ENCODE results near the gene UROC1. TPM values are rescaled to one million over a fixed set of nuclear protein-coding genes. Genes with fewer than 3 reads are reported as not detected.

Gene UROC1
- total and polyA plus RNA-seq, 2 experiments from 2014 or later, result not detected

- Histone ChIP-seq H3K9me2 (ENCODE audit: insufficient read depth) (no peaks in the 10 kb centered on the region), H4K20me1 (replicated peaks; ENCODE audit: insufficient read depth) (no peaks in the 10 kb centered on the region), H3K4me3 (0 out of 2 replicates have a peak overlapping the region, but pooled peaks have one; percentile 33), H3K4me1 (ENCODE audit: insufficient read depth) (peaks cover 17% of the 10 kb centered on the region), H3K27me3 (ENCODE audit: insufficient read depth) (no peaks in the 10 kb centered on the region), H3K79me2 (replicated peaks; ENCODE audit: insufficient read depth) (no peaks in the 10 kb centered on the region), H3K4me2 (peak overlapping the region; percentile 60), H3K27ac (ENCODE audit: low read depth) (0 out of 2 replicates have a peak overlapping the region, but pooled peaks have one; percentile 69), H3F3A (replicated peaks; ENCODE audit: low read depth) (no peaks in the 10 kb centered on the region), H3K36me3 (ENCODE audit: insufficient read depth) (no peaks in the 10 kb centered on the region), H2AFZ (peak overlapping the region; percentile 85)
- Mint-ChIP-seq H3K4me1 (peaks cover 38% of the 10 kb centered on the region), H3K9me3 (no peaks in the 10 kb centered on the region), H3K36me3 (ENCODE audit: low read depth) (no peaks in the 10 kb centered on the region), H3K27me3 (ENCODE audit: insufficient read depth, low read depth, poor library complexity) (peaks cover 8% of the 10 kb centered on the region), H3K27ac (peak overlapping the region; percentile 66), H3K4me3 (no peak overlapping the region)
- peak; percentile 37 for ATAC-seq
- DNase-seq (ENCODE audit: low spot score), result no peak
- no peak for TF ChIP-seq ZNF114 (CRISPR knock-in tag; IDR thresholded peaks at IDR 0.05)
- no peak for TF ChIP-seq ZNF462 (CRISPR knock-in tag; IDR thresholded peaks at IDR 0.05)
- no peak for TF ChIP-seq NANOG (IDR thresholded peaks at IDR 0.05; ENCODE audit: borderline replicate concordance)
- no peak for TF ChIP-seq POLR2AphosphoS5 (IDR thresholded peaks at IDR 0.05; ENCODE audit: low read depth)
- TF ChIP-seq REST (IDR thresholded peaks at IDR 0.05; ENCODE audit: unreplicated experiment), result no peak
These were observed 32.9 kb downstream of the UROC1 start for GRCh38 chr3:126484662-126485061.
